GM12878 (cell line): Measurements from ENCODE around the gene PTEN. TPM values are rescaled to one million over a fixed set of nuclear protein-coding genes. Genes with fewer than 3 reads are reported as not detected.

Source experiments
- ATAC-seq: fragments of 200-7000 bp; cut with Tn5 transposase; 3 replicates; pipeline ENCODE4 v1.9.1; 2020; ENCODE audit warnings: mild to moderate bottlenecking, moderate library complexity
- BruUV-seq: library from RNA; stranded (reverse); fragments of 400-500 nt; replicated peaks from 2 replicates; lab custom pipeline; 2021; lab: Mats Ljungman, UMichigan
- CTCF ChIA-PET: fragments of 300-600 bp; sonication (Branson Sonifier 250); formaldehyde crosslinking; extraction: SDS; loops from one replicate; lab custom pipeline; 2021; ENCODE audit warnings: inconsistent platforms; lab: Yijun Ruan, JAX
- POLR2A ChIA-PET: fragments of 350-600 bp; formaldehyde crosslinking; extraction: SDS; loops from one replicate; lab custom pipeline; 2021; ENCODE audit warnings: inconsistent platforms; lab: Charles Lee
- RAD21 ChIA-PET: fragments of 300-600 bp; sonication (Branson Sonifier 250); formaldehyde crosslinking; loops from one replicate; lab custom pipeline; 2023; ENCODE audit warnings: antibody characterized with exemption; ENCODE audit not compliant: unreplicated experiment; lab: Charles Lee
- SMC1A ChIA-PET: fragments of 300-600 bp; sonication (Branson Sonifier 250); formaldehyde crosslinking; loops from one replicate; lab custom pipeline; 2023; ENCODE audit not compliant: unreplicated experiment, uncharacterized antibody; lab: Charles Lee
- DNase-seq: peaks from one replicate; pipeline ENCODE4 v3.0.0-alpha.2; 2011; ENCODE audit warnings: low read depth, low spot score
- FAIRE-seq: peaks from 3 replicates; lab custom pipeline; 2011; peaks lifted over from hg19 to GRCh38; lab: Jason Lieb, UNC
- H2AFZ ChIP-seq: 2 replicates; pipeline ENCODE4 v1.6.0; 2011; ENCODE audit warnings: low read depth, low read length, control low read depth; ENCODE audit not compliant: control insufficient read depth
- H3K27ac ChIP-seq: 2 replicates; pipeline ENCODE4 v1.5.1; 2011; ENCODE audit warnings: control low read depth; ENCODE audit not compliant: control insufficient read depth, insufficient read depth
- H3K27me3 ChIP-seq, 2 experiments: replicated peaks in 1 of 2; 2 replicates each; pipeline versions ENCODE4 v1.6.0 to v1.6.1; 2011; ENCODE audit warnings: low read length in 1 of 2; ENCODE audit not compliant: control insufficient read depth in 2 of 2, insufficient read depth in 2 of 2
- H3K36me3 ChIP-seq, 2 experiments: 2 replicates each; pipeline ENCODE4 v1.5.1; 2011; ENCODE audit warnings: low read length in 1 of 2; ENCODE audit not compliant: control insufficient read depth in 2 of 2, insufficient read depth in 2 of 2
- H3K4me1 ChIP-seq: 2 replicates; pipeline ENCODE4 v1.6.1; 2011; ENCODE audit warnings: mild to moderate bottlenecking, low read length, moderate library complexity, mixed read lengths; ENCODE audit not compliant: control insufficient read depth, insufficient read depth
- H3K4me2 ChIP-seq: 2 replicates; pipeline ENCODE4 v1.6.0; 2011; ENCODE audit warnings: control low read depth; ENCODE audit not compliant: control insufficient read depth, insufficient read depth
- H3K4me3 ChIP-seq: fragments of 200-600 bp; sonication (generic); 2 replicates; pipeline ENCODE4 v1.5.1; 2016
- H3K79me2 ChIP-seq: 2 replicates; pipeline ENCODE4 v1.6.0; 2011; ENCODE audit warnings: low read length; ENCODE audit not compliant: control insufficient read depth, insufficient read depth
- H3K9ac ChIP-seq: 2 replicates; pipeline ENCODE4 v1.8.0; 2011; ENCODE audit warnings: low read length, control low read depth, mixed read lengths; ENCODE audit not compliant: control insufficient read depth, insufficient read depth
- H3K9me3 ChIP-seq: replicated peaks from 3 replicates; pipeline ENCODE4 v1.5.1; 2011; ENCODE audit warnings: mild to moderate bottlenecking, low read length; ENCODE audit not compliant: control insufficient read depth, insufficient read depth
- H4K20me1 ChIP-seq: 2 replicates; pipeline ENCODE4 v1.6.0; 2011; ENCODE audit not compliant: control insufficient read depth, insufficient read depth
- ELK1 ChIP-seq: IDR thresholded peaks from 2 replicates; pipeline ENCODE4 v1.6.1; 2012; ENCODE audit warnings: low read depth, low read length, improper control_type of control experiment
- MLLT1 ChIP-seq: fragments of 450-650 bp; IDR thresholded peaks from 2 replicates; pipeline ENCODE4 v1.6.1; 2016; ENCODE audit warnings: mild to moderate bottlenecking
- SMAD1 ChIP-seq: fragments of 450-650 bp; IDR thresholded peaks from 2 replicates; pipeline ENCODE4 v1.6.1; 2018; ENCODE audit warnings: mild to moderate bottlenecking, low read depth; ENCODE audit not compliant: partially characterized antibody
- SPI1 ChIP-seq: IDR thresholded peaks from 2 replicates; pipeline ENCODE4 v1.6.1; 2011; ENCODE audit warnings: low read depth, mild to moderate bottlenecking, low read length, moderate library complexity, borderline replicate concordance; ENCODE audit not compliant: insufficient read depth
- SREBF1 ChIP-seq: IDR thresholded peaks from 2 replicates; pipeline ENCODE4 v1.6.1; 2012; ENCODE audit warnings: mild to moderate bottlenecking, low read length
- in situ Hi-C: fragments of 300-500 bp; cut with MboI; formaldehyde crosslinking; loops from 9 replicates; pipeline ENCODE4 v1.14.3; 2018; ENCODE audit warnings: mixed read lengths
- intact Hi-C: fragments of 100-400 bp; cut with micrococcal nuclease; formaldehyde crosslinking; loops from one replicate; pipeline ENCODE4 v1.14.2; 2022; ENCODE audit not compliant: unreplicated experiment
- polyA plus RNA-seq, 11 experiments: library from polyadenylated mRNA; depleted of rRNA in 4 of 11; unstranded in 6 of 11; stranded (reverse) in 5 of 11; fragments of >200 nt; fragmentation: Nextera tagmentation in 4 of 11; fragmentation: Illumina TruSeq in 1 of 11; extraction: Ambion mirVana in 4 of 11; extraction: Trizol in 1 of 11; gene quantifications; 1 replicate in 1 of 11; 2 replicates in 10 of 11; pipeline versions ENCODE4 v1.2.1 to v1.2.3, GENCODE V29; 2011 to 2016; ENCODE audit warnings: inconsistent platforms in 2 of 11, missing spikeins in 2 of 11, low read depth in 1 of 11
- total RNA-seq, 4 experiments: library from RNA; depleted of rRNA in 3 of 4; stranded (reverse); fragments of >200 nt in 3 of 4; fragmentation: Illumina TruSeq in 1 of 4; extraction: Trizol in 1 of 4; gene quantifications; 2 replicates each; pipeline versions ENCODE4 v1.2.1 to v1.2.3, GENCODE V29; 2013 to 2021

Gene PTEN
- total and polyA plus RNA-seq, 10 of the 15 experiments (the other 5 are each of a cell fraction or from before 2014, with no cell fraction given): 26.1 to 175 (median 58.1) TPM

GRCh38 chr10:87836098-87836497 lies 27.3 kb upstream of the PTEN start (continued):
- no peak for TF ChIP-seq MLLT1
- no peak for TF ChIP-seq SMAD1
- no peak for TF ChIP-seq ELK1

- no peaks in the 10 kb centered on the region for H3K27me3 ChIP-seq
- no peaks in the 10 kb centered on the region for H3K9me3 ChIP-seq
- H3K79me2 ChIP-seq: no peaks in the 10 kb centered on the region
- no peak overlapping the region for H3K9ac ChIP-seq
- ChIA-PET SMC1A (interaction anchor here (2.0 kb wide), 1 partner anchor 18 kb away, joined by 11 read pairs; no protein-coding TSS in a partner anchor), RAD21 (no interaction called here), CTCF (no interaction called here)
- no peak overlapping the region for H3K4me2 ChIP-seq
- H4K20me1 ChIP-seq: no peaks in the 10 kb centered on the region
- H3K27ac ChIP-seq: no peak overlapping the region
- BruUV-seq: no TSS peak
- intact Hi-C loops (no loop called here), in situ Hi-C loops (no loop called here)
- peak; percentile 77 for ATAC-seq
- no peak overlapping the region for H3K4me3 ChIP-seq
- no peak for TF ChIP-seq SREBF1
- TF ChIP-seq SPI1: peak; percentile 91
- TF ChIP-seq, all 136 proteins: peak for 1
- POLR2A ChIA-PET: interaction anchor here (1.5 kb wide), 1 partner anchor 24 kb away, joined by 4 read pairs; no protein-coding TSS in a partner anchor
- DNase-seq (no peak), FAIRE-seq (no peak)
- H3K4me1 ChIP-seq: peaks cover 6% of the 10 kb centered on the region; the same call in 1 of the 2 replicates
- H2AFZ ChIP-seq: peak overlapping the region; percentile 3; the same call in 1 of the 2 replicates
- H3K36me3 ChIP-seq: no peaks in the 10 kb centered on the region
These were observed 26.0 kb upstream of the PTEN start for GRCh38 chr10:87837445-87837844.
